Thyroid gland (tissue), 4 donors: ENCODE measurements around the gene ZNF22. TPM values are rescaled to one million over a fixed set of nuclear protein-coding genes. Genes with fewer than 3 reads are reported as not detected.
A peak's percentile ranks its signal among the peaks of the same experiment; 100 is the strongest.

Source experiments
- DNase-seq, 2 donors: peaks; one replicate each; pipeline ENCODE4 v3.0.0-alpha.2; 2019
- H3K27ac ChIP-seq, 3 donors: fragments of 200-600 bp; sonication (generic); 1 replicate in 2 of 3; 2 replicates in 1 of 3; pipeline ENCODE4 v1.5.1; 2016 to 2019; ENCODE audit warnings: mild to moderate bottlenecking in 1 of 3, moderate library complexity in 1 of 3
- H3K27me3 ChIP-seq: fragments of 200-600 bp; sonication (generic); one replicate; pipeline ENCODE4 v1.5.1; 2019
- H3K36me3 ChIP-seq, 2 donors: fragments of 200-600 bp; sonication (generic); one replicate each; pipeline ENCODE4 v1.5.1; 2016 to 2019
- H3K4me1 ChIP-seq, 2 donors: fragments of 200-600 bp; sonication (generic); one replicate each; pipeline ENCODE4 v1.5.1; 2017 to 2019
- H3K4me3 ChIP-seq, 3 donors: fragments of 200-600 bp; sonication (generic); replicated peaks in 1 of 3; 1 replicate in 2 of 3; 2 replicates in 1 of 3; pipeline ENCODE4 v1.5.1; 2016; ENCODE audit warnings: mild to moderate bottlenecking in 1 of 3
- H3K9me3 ChIP-seq: fragments of 200-600 bp; sonication (generic); one replicate; pipeline ENCODE4 v1.5.1; 2017
- CTCF ChIP-seq, 6 experiments: fragments of 200-600 bp in 3 of 6; fragments of 450-650 bp in 3 of 6; sonication (generic) in 3 of 6; IDR thresholded peaks; one replicate each; pipeline ENCODE4 v1.5.1; 2016 to 2019; ENCODE audit warnings: antibody characterized with exemption in 6 of 6, mild to moderate bottlenecking in 2 of 6, inconsistent platforms in 1 of 6, moderate library complexity in 1 of 6
- POLR2A ChIP-seq, 2 donors: fragments of 450-650 bp; IDR thresholded peaks; one replicate each; pipeline ENCODE4 v1.6.1; 2017; ENCODE audit warnings: antibody characterized with exemption in 2 of 2, mild to moderate bottlenecking in 2 of 2, moderate library complexity in 1 of 2
- WGBS, 2 donors: methylation state at CpG; one replicate each; pipeline ENCODE4 v1.1.5; 2017; 5-methylcytosine and 5-hydroxymethylcytosine counted together
- intact Hi-C: fragments of 100-400 bp; cut with DNase I; formaldehyde crosslinking; loops from one replicate; pipeline ENCODE4 v1.15.1; 2023
- total RNA-seq, 4 donors: library from RNA; depleted of rRNA; stranded (reverse); fragments of >200 nt; gene quantifications; one replicate each; pipeline ENCODE4 v1.2.3, GENCODE V29; 2016

ZNF22 gene
- total RNA-seq, 4 donors from 2014 or later: 28.5 to 40.3 (median 33.1) TPM

GRCh38 chr10:44994752-44995530 lies 5.8 kb upstream of the ZNF22 start:
- intact Hi-C loops: no loop called here
- no peak for TF ChIP-seq CTCF (IDR thresholded peaks at IDR 0.05)
- no peak for TF ChIP-seq POLR2A (IDR thresholded peaks at IDR 0.05)
- Histone ChIP-seq H3K36me3 (peaks cover 36 to 38% of the 10 kb centered on the region in 2 donors), H3K4me3 (no peak overlapping the region), H3K4me1 (peaks cover 27 to 90% of the 10 kb centered on the region in 2 donors), H3K27ac (peak overlapping the region; percentile 74 to 92 (median 91)), H3K9me3 (no peaks in the 10 kb centered on the region), H3K27me3 (no peaks in the 10 kb centered on the region)
- DNase-seq: peak; percentile 78 to 80
- WGBS, 2 donors: 62 to 68% methylated on average over 9 of the region's 9 CpGs

- no peak overlapping the region for H3K4me3 ChIP-seq
- H3K9me3 ChIP-seq: no peaks in the 10 kb centered on the region
- TF ChIP-seq POLR2A (IDR thresholded peaks at IDR 0.05): no peak
- TF ChIP-seq CTCF (IDR thresholded peaks at IDR 0.05): no peak
- peaks cover 30 to 86% of the 10 kb centered on the region in 2 donors for H3K4me1 ChIP-seq
- H3K36me3 ChIP-seq: peaks cover 30 to 33% of the 10 kb centered on the region in 2 donors
- DNase-seq: no peak
- H3K27me3 ChIP-seq: no peaks in the 10 kb centered on the region
- intact Hi-C loops: no loop called here
- WGBS, 2 donors: 43 to 55% methylated on average over 4 of the region's 4 CpGs
- H3K27ac ChIP-seq: peak overlapping the region; percentile 74 to 92 (median 91)
Measured at GRCh38 chr10:44995581-44995913, 5.2 kb upstream of the ZNF22 start.

DNA sequence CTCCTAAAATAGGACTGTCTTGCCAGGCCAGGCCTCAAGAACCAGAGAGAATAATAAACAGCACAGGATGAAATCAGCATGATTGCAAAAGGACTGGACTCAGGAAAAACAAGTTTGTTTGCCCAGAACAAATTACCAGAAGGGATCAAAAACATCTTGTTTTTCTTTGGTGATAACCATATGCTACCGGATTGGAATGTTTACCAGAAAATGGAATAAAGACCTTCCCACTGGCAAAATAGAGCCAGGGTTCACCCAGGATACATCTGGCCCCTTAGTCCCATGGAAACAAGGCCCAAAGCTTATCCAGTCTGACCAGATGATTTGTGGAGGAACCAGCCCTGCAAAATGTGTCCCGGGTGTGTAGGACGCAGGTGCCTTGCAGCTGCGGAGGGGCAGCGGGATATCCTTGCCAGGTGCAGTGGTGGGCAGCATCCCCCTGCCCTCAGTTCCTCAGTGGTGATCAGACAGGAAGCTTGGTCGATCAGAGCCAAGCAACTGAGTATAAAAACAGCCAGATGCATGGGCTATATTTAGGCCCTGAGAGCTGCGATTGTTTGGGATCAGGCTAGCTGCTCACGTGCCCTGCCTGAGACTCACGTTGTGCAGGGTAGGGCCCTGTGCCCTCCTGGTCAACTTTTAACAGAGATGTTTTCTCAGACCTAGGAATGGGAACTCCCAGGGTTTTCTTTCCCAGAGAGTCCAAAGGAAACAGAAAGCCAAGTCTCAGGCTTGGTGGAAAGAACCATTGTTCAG lies 4.6 kb upstream of the ZNF22 start:
- no peak overlapping the region for H3K4me3 ChIP-seq
- WGBS, 2 donors: 51 to 55% methylated on average over 9 of the region's 9 CpGs
- peak; percentile 51 to 70 for DNase-seq
- no peaks in the 10 kb centered on the region for H3K27me3 ChIP-seq
- peak overlapping the region; percentile 74 to 92 (median 91) for H3K27ac ChIP-seq
- peaks cover 25 to 28% of the 10 kb centered on the region in 2 donors for H3K36me3 ChIP-seq
- intact Hi-C loops: no loop called here
- no peak for TF ChIP-seq CTCF (IDR thresholded peaks at IDR 0.05)
- TF ChIP-seq POLR2A (IDR thresholded peaks at IDR 0.05): no peak
- H3K4me1 ChIP-seq: peaks cover 30 to 81% of the 10 kb centered on the region in 2 donors
- H3K9me3 ChIP-seq: no peaks in the 10 kb centered on the region

DNA sequence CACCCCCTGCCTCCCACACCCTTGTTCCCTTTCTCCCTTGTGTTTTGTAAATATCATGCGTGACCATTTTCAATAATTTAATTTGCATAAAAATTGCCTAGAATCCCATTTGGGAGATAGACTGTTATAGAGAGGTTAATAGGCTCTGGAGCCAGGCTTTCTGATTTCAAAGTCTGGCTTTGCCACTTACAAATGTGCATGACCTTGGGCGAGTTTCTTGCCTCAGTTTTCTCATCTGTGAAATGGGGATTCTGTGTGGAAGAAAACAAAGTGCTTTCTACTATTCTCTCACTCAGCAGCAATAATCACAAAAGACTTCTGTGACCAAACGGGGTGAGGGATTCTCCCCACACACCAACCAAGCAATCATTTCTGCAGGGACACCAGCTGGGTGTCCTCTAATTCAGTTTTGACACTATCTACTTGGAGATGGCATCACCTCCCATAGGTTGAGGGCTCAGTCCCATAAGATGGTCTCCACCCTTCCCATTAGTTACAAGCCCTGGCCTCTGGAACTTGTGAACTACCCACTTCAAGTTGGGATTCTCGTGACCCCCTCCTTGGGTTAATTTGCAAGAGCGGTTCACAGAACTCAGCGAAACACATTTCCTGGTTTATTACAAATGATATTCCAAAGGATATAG lies 3.5 kb upstream of the ZNF22 start:
- DNase-seq: no peak
- intact Hi-C loops: no loop called here
- Histone ChIP-seq H3K36me3 (peaks cover 17 to 18% of the 10 kb centered on the region in 2 donors), H3K27ac (peak overlapping the region; percentile 74 to 92 (median 91)), H3K27me3 (no peaks in the 10 kb centered on the region), H3K4me1 (peaks cover 37 to 75% of the 10 kb centered on the region in 2 donors), H3K9me3 (no peaks in the 10 kb centered on the region), H3K4me3 (no peak overlapping the region)
- WGBS, 2 donors: 87 to 90% methylated on average over 6 of the region's 6 CpGs
- TF ChIP-seq CTCF (IDR thresholded peaks at IDR 0.05) (no peak), POLR2A (IDR thresholded peaks at IDR 0.05) (no peak)
